ENCODE data around the gene PLEKHM1.
"Not testable (repeated sequence)": the region's sequence is repeated elsewhere in the genome, so short reads cannot be mapped to it uniquely, and the experiment has no call there.

PLEKHM1 gene

DNA sequence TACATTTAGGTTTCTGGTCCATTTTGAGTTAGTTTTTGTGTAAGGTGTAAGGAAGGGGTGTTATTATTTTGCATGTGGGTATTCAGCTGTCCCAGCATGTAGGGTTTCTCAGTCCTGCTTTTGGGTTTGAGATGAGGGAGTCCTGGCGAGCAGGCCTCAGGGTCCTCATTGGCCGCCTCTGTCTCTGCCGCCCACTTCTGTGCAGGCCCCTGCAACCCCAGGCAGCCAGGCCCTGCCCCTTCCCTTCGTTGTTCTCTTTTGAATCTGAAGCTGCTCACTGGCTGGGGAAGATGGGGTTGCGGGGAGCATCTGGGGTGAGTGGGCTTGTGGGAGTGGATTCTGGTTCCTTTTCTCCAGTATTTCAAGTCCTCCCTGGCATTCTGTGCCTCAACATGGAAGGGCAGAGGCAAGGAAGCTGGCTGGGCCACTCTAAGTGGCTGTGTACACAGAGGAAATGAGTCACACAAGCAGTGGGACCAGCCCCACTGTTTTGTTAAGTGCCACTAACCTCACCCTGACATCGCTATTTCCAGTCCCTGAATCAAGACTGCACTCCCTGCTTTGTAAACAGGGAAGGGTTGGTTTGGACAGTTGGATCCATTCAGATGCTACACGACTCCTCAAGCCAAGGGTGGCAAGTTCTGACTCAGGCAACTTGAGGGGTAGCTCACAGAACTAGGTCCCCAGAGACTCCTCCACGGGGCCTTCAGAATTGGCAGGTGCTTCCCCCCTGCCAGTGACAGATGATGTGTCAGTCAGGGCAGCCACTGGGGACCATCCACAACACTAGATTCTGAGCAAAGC, 28.8 kb downstream of the PLEKHM1 start:
- not testable (repeated sequence) for DNase-seq (ENCODE audit: low spot score)

DNA sequence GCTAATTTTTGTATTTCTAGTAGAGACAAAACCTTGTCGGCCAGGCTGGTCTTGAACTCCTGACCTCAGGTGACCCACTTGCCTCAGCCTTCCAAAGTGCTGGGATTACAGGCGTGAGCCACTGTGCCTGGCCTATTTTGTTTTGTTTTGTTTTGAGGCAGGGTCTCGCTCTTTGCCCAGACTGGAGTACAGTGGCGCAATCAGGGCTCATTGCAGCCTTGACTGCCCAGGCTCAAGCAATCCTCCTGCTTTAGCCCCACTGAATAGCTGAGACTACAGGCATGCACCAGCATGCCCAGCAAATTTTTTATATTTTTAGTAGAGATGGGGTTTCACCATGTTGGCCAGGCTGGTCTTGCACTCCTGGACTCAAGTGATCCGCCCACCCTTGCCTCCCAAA, 30.1 kb downstream of the PLEKHM1 start:
- not testable (repeated sequence) for DNase-seq (ENCODE audit: low spot score)

GRCh38 chr17:45454341-45454740, 36.2 kb downstream of the PLEKHM1 start:
- DNase-seq (ENCODE audit: low spot score) = not testable (repeated sequence)

- DNase-seq (ENCODE audit: low spot score) = not testable (repeated sequence)
Observed at GRCh38 chr17:45453731-45454130, 36.8 kb downstream of the PLEKHM1 start.

GRCh38 chr17:45453225-45453534, 37.3 kb downstream of the PLEKHM1 start:
- not testable (repeated sequence) for DNase-seq (ENCODE audit: low spot score)

GRCh38 chr17:45452329-45453224, 37.9 kb downstream of the PLEKHM1 start:
- not testable (repeated sequence) for DNase-seq (ENCODE audit: low spot score)

DNA sequence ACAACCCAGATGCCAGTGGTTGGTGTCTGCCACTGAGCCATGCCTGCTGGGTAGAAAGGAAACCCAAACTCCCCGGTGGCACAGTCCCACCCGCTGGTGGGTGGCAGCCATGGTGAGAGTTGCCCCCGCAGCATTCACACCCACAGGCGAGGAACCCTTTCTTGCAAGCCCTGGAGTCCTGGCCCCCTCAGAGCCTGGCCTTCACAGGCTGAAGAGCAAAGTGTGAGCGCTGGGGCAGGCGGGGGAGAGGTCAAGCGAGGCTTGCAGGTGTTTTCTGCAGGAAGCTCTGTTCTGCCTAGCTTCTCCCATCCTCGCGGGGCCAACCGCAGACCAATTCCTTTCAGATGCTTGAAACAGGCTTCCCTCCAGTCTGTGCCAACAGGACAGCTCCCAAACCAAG, 38.9 kb downstream of the PLEKHM1 start:
- DNase-seq (ENCODE audit: low spot score) = not testable (repeated sequence)

GRCh38 chr17:45451131-45451530, 39.4 kb downstream of the PLEKHM1 start:
- DNase-seq (ENCODE audit: low spot score) = no peak

GRCh38 chr17:45449708-45450329, 40.7 kb downstream of the PLEKHM1 start:
- not testable (repeated sequence) for DNase-seq (ENCODE audit: low spot score)

DNA sequence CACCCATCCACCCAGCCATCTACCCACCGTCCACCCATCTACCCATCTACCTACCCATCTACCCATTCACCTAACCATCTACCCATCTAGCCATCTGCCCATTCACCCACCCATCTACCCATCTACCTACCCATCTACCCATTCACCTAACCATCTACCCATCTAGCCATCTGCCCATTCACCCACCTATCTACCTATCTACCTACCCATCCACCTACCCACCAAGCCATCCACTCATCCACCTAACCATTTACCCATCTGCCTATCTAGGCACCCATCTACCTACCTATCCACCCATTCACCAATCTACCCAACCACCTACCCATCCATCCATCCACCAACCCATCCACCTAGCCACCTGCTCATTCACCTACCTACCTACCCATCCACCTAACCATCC, 41.3 kb downstream of the PLEKHM1 start:
- not testable (repeated sequence) for DNase-seq (ENCODE audit: low spot score)

- DNase-seq (ENCODE audit: low spot score) = not testable (repeated sequence)
Observed at GRCh38 chr17:45448483-45448882, 42.0 kb downstream of the PLEKHM1 start.

DNA sequence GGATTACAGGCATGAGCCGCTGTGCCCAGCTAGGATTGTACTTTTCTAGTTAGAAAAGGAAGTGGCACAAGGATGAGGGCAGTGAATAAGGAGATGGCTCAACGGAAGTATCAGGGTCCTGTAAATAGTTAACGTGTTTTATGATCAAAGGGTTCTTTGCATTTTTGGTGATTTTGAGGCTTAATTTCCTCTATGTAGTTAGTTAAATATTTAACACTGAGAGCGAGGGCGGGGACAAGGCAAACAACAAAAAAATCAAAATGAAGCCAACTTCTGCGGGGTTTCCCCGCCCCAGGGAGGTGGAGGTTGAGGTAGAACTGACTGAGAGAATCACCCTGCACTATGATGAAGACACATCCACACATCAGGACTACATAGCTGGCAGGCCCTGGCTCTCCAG, 42.5 kb downstream of the PLEKHM1 start:
- not testable (repeated sequence) for DNase-seq (ENCODE audit: low spot score)

DNA sequence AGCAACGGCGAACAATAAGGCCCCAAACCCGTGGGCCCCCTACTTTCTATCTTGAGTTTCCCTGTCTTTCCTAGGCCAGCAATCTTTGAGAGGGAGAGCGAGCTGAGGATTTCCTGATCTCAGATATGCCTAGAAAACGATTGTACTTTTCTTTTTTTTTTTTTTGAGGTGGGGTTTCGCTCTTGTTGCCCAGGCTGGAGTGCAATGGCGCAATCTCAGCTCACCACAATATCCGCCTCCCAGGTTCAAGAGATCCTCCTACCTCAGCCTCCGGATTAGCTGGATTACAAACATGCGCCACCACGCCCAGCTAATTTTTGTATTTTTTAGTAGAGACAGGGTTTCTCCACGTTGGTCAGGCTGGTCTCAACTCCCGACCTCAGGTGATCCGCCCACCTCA, 42.9 kb downstream of the PLEKHM1 start:
- not testable (repeated sequence) for DNase-seq (ENCODE audit: low spot score)

DNA sequence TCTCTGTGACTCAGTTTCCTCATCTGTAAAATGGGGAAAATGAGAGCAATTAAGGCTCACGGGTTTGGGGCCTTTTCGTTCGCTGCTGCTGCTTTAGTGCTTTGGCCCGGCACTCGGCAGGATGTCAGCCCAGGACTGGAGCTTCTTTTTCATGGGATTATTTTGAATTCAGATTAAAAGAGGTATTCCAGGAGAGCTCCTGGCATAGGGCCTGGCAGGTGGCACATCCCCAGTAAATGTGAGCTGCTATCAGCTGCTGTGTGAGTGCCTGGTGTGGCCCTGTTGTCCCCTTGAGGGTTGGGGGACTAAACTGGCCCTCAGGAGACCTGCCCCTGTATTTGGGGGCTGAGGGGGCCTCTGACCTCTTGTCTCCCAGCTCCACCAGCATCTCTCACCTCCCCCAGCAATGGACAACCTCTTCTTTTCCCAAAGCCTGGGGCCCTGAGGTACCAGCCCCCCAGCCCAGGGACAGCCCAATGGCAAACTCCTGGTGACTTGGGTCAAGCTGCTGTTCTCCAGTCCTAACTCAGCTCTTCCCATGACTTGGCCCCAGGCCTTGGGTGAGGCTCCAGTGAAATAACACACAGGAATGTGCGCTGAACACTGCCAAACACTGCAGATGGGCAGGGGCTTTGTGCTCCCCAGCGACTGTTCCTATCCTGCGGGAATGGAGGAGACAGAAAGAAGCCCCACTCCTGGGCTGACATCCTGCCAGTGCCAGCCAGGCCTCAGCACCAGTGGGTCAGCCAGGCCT, 43.5 kb downstream of the PLEKHM1 start:
- not testable (repeated sequence) for DNase-seq (ENCODE audit: low spot score)

GRCh38 chr17:45445901-45446743, 44.4 kb downstream of the PLEKHM1 start:
- DNase-seq (ENCODE audit: low spot score) = not testable (repeated sequence)

DNA sequence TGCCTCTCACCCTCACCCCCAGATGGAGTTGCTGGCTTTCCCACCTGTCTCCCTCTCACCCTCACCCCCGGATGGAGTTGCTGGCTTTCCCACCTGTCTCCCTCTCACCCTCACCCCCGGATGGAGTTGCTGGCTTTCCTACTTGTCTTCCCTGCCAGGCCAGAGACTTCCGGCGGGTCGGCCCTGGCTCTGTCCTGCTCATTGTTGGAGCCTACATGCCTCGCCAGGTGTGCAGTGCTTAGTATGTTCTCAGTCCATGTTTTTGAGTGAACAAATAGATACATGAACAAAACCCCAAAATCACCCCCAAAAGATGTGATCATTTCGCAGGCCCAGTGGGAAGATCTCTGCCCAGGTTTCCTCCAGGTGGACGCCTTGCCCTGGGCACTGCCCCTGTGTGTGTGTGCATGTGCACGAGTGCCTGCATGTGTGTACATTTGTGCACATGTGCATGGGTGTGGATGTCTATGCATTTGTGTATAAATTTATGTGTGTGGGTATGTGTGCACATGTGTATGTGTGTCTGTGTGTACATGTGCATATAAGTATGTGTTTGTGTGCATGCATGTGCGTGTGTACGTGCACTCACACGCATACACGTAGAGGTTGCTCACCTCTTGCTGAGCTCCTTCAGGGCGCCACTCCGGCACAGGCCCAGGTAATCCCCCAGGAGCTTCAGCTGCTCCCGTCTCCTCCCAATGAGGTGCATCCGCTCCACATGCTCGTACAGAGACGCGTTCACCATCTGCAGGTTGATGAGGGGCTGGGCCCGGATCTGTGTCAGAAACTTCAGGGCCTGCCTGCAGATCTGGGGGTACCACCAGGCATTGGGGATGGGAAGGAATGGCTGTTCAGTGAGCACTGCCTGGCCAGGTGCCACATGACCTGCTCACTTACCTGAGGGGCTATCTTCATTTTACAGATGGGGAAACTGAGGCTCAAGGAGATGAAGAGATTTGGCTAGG, 45.4 kb downstream of the PLEKHM1 start:
- DNase-seq (ENCODE audit: low spot score) = not testable (repeated sequence)

DNA sequence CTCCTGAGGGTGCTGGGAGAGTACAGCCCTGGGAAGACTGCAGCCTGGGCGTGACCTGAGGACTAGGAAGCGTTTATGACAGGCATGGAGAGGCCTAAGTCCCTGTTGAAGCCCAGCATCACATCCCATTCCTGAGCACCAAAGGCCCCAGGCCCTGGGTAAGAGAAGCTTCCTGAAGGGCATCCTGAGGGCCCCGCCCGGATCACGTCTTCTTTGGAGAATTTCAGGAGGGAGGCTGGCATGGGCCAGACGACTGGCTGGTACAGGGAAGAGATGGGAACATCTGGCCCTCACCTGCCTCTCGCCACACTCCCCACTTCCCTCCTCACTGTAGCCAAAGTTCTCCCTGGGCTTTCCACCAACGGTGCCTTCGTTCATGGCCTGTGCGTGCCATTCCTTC, 46.2 kb downstream of the PLEKHM1 start:
- not testable (repeated sequence) for DNase-seq (ENCODE audit: low spot score)

DNA sequence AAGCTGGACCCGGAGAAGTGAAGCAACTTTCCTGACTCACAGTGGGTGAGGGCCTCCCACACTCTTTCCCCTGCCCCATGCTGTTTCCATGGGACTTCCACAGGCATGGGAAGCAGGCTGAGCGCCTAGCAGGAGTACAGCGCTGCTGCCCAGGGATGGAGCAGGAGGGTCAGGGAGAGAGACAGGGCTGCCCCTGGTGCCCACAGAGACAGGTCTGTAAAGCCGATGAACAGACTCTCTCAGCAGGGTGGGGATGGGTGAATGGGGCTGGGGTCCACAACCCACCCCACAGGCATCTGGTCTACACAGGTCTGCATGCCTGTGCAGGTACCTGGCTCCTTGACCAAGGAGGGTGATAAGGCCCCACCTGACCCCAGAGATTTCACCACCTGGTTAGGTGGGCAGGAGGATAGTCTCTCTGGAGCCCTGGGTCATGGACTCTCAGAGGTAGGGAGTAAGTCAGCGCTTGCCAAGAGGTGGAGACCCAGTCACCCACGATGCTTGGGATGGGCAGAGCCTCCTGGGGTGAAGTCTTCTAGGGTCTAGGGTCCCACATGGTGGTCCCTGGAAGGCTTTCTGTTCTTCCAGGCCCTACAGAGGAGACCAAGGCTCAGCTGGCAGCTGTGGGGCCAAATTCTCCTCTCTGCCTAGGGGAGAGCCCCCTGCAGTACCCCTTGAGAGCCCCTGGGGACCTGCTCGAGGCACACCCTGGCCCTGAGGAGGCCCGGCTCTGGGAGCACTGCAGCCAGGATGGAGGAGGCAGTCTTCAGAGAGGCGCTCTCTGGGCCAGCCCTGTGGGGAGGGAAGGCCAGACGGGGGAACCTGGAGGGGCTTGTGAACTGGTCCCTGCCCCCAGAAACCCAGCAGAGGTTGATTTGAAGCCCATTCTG, 46.9 kb downstream of the PLEKHM1 start:
- not testable (repeated sequence) for DNase-seq (ENCODE audit: low spot score)

Measured in germinal center (tissue), 1 donor.